A549 (cell line): ENCODE results near the gene ATP7B. TPM values are rescaled to one million over a fixed set of nuclear protein-coding genes. Genes with fewer than 3 reads are reported as not detected.
A peak's percentile ranks its signal among the peaks of the same experiment; 100 is the strongest.

ENCODE experiments used
- ATAC-seq, 2 experiments: fragments of 200-7000 bp in 1 of 2; fragments of >200 bp in 1 of 2; cut with Nextera tagmentation in 1 of 2; cut with Tn5 transposase in 1 of 2; 3 replicates each; pipeline versions ENCODE4 v1.8.0 to v1.9.1; 2018 to 2020; ENCODE audit warnings: mild to moderate bottlenecking in 1 of 2, moderate library complexity in 1 of 2
- CTCF ChIA-PET: fragments of 300-600 bp; sonication (Branson Sonifier 250); formaldehyde crosslinking; extraction: SDS; loops from one replicate; lab custom pipeline; 2021; ENCODE audit warnings: antibody characterized with exemption, inconsistent platforms; lab: Yijun Ruan, JAX
- POLR2A ChIA-PET: fragments of 350-600 bp; formaldehyde crosslinking; extraction: SDS; loops from one replicate; lab custom pipeline; 2021; ENCODE audit warnings: antibody characterized with exemption, inconsistent platforms; lab: Yijun Ruan, JAX
- DNase-seq, 2 experiments: peaks; one replicate each; pipeline versions ENCODE4 v3.0.0 to v3.0.0-alpha.2; 2011 to 2016; ENCODE audit warnings: low read depth in 1 of 2, low spot score in 1 of 2
- FAIRE-seq: peaks from 2 replicates; lab custom pipeline; 2011; peaks lifted over from hg19 to GRCh38; lab: Jason Lieb, UNC
- H3K27ac ChIP-seq, 2 experiments: fragments of >200 bp; sonication (Bioruptor Twin); formaldehyde crosslinking; 3 replicates each; pipeline ENCODE4 v1.5.1; 2016 to 2017
- H3K4me1 ChIP-seq: fragments of >200 bp; sonication (Bioruptor Twin); formaldehyde crosslinking; 3 replicates; pipeline ENCODE4 v1.6.1; 2016
- H3K4me2 ChIP-seq: fragments of >200 bp; sonication (Bioruptor Twin); formaldehyde crosslinking; 3 replicates; pipeline ENCODE4 v1.6.1; 2016
- H3K4me3 ChIP-seq: fragments of >200 bp; sonication (Bioruptor Twin); formaldehyde crosslinking; 3 replicates; pipeline ENCODE4 v1.5.1; 2016
- H3K9me3 ChIP-seq: fragments of >200 bp; sonication (Bioruptor Twin); formaldehyde crosslinking; 3 replicates; pipeline ENCODE4 v1.6.1; 2016
- ATOH8 ChIP-seq: fragments of 250-450 bp; sonication (Bioruptor Pico); IDR thresholded peaks from 2 replicates; pipeline ENCODE4 v1.5.0; 2020; ENCODE audit warnings: low read depth, mild to moderate bottlenecking, moderate library complexity
- BCL3 ChIP-seq: fragments of >200 bp; sonication (Bioruptor Twin); formaldehyde crosslinking; IDR thresholded peaks from 3 replicates; pipeline ENCODE4 v1.6.1; 2016
- BHLHE40 ChIP-seq: IDR thresholded peaks from 2 replicates; pipeline ENCODE4 v1.6.1; 2012; ENCODE audit warnings: low read depth, low read length, inconsistent platforms
- CBX2 ChIP-seq: fragments of 200-600 bp; sonication (generic); IDR thresholded peaks from 2 replicates; pipeline ENCODE4 v1.6.1; 2016; ENCODE audit warnings: low read depth, mild to moderate bottlenecking, borderline replicate concordance
- EP300 ChIP-seq, 2 experiments: fragments of >200 bp; sonication (Bioruptor Twin); formaldehyde crosslinking; IDR thresholded peaks; 2 replicates in 1 of 2; 3 replicates in 1 of 2; pipeline ENCODE4 v1.6.1; 2016 to 2017
- HMGXB4 ChIP-seq: fragments of 250-450 bp; sonication (Bioruptor Pico); IDR thresholded peaks from 2 replicates; pipeline ENCODE4 v1.5.0; 2021; ENCODE audit warnings: mild to moderate bottlenecking, moderate library complexity, borderline replicate concordance
- HOXA7 ChIP-seq: fragments of 250-450 bp; sonication (Bioruptor Pico); IDR thresholded peaks from 2 replicates; pipeline ENCODE4 v1.5.0; 2020; ENCODE audit warnings: mild to moderate bottlenecking, moderate library complexity
- HOXB13 ChIP-seq: fragments of 250-450 bp; sonication (Bioruptor Pico); IDR thresholded peaks from 2 replicates; pipeline ENCODE4 v1.5.0; 2020; ENCODE audit warnings: low read depth, mild to moderate bottlenecking, moderate library complexity
- MAFK ChIP-seq: fragments of 450-650 bp; IDR thresholded peaks from 2 replicates; pipeline ENCODE4 v1.6.1; 2014; ENCODE audit not compliant: partially characterized antibody
- MAZ ChIP-seq: fragments of 150-350 bp; IDR thresholded peaks from 2 replicates; pipeline ENCODE4 v1.6.1; 2014; ENCODE audit warnings: antibody characterized with exemption, low read depth, low read length, borderline replicate concordance
- NPAS2 ChIP-seq: fragments of 250-450 bp; sonication (Bioruptor Pico); IDR thresholded peaks from 2 replicates; pipeline ENCODE4 v1.8.0; 2022; ENCODE audit warnings: mild to moderate bottlenecking, moderate library complexity, borderline replicate concordance
- PBX3 ChIP-seq: IDR thresholded peaks from 2 replicates; pipeline ENCODE4 v1.6.1; 2012
- PHF8 ChIP-seq: fragments of 200-600 bp; sonication (generic); IDR thresholded peaks from 2 replicates; pipeline ENCODE4 v1.6.1; 2016; ENCODE audit warnings: low read depth, mild to moderate bottlenecking, antibody characterized with exemption, moderate library complexity, borderline replicate concordance
- POLR2AphosphoS2 ChIP-seq: conservative IDR thresholded peaks from 2 replicates; pipeline ENCODE4 v1.6.1; 2012; ENCODE audit warnings: low read length, improper control_type of control experiment, inconsistent platforms
- RARB ChIP-seq: fragments of 250-450 bp; sonication (Bioruptor Pico); IDR thresholded peaks from 2 replicates; pipeline ENCODE4 v1.8.0; 2021; ENCODE audit warnings: mild to moderate bottlenecking, moderate library complexity
- REST ChIP-seq: fragments of 200-600 bp; sonication (generic); IDR thresholded peaks from 2 replicates; pipeline ENCODE4 v1.6.1; 2016; ENCODE audit warnings: antibody characterized with exemption, mild to moderate bottlenecking, moderate library complexity
- ZC3H11A ChIP-seq: fragments of 450-650 bp; IDR thresholded peaks from 2 replicates; pipeline ENCODE4 v1.6.1; 2014; ENCODE audit warnings: antibody characterized with exemption, mild to moderate bottlenecking
- ZNF302 ChIP-seq: fragments of 250-450 bp; sonication (Bioruptor Pico); IDR thresholded peaks from 2 replicates; pipeline ENCODE4 v1.9.0; 2021; ENCODE audit warnings: inconsistent platforms, mild to moderate bottlenecking, moderate library complexity
- ZSCAN20 ChIP-seq: fragments of 250-450 bp; sonication (Bioruptor Pico); IDR thresholded peaks from 2 replicates; pipeline ENCODE4 v1.8.0; 2022; ENCODE audit warnings: mild to moderate bottlenecking, moderate library complexity
- WGBS: methylation state at CpG from one replicate; pipeline ENCODE4 v1.1.6; 2017; ENCODE audit errors: missing lambda C conversion rate; 5-methylcytosine and 5-hydroxymethylcytosine counted together
- polyA plus RNA-seq, 4 experiments: library from polyadenylated mRNA; depleted of rRNA in 3 of 4; stranded (reverse); fragments of >200 nt; fragmentation: RNase III in 1 of 4; extraction: RNeasy Plus Mini Kit Qiagen cat#74134 plus additional on column Dnase treatment in 1 of 4; gene quantifications; 2 replicates in 3 of 4; 3 replicates in 1 of 4; pipeline ENCODE4 v1.2.3, GENCODE V29; 2011 to 2017

ATP7B gene
- polyA plus RNA-seq, 2 of the 4 experiments (the other 2 are of a cell fraction): 2.8 to 3.9 TPM

- Histone ChIP-seq H3K4me2 (no peak overlapping the region), H3K9me3 (no peaks in the 10 kb centered on the region), H3K4me1 (no peaks in the 10 kb centered on the region), H3K4me3 (no peak overlapping the region), H3K27ac (no peak overlapping the region)
- FAIRE-seq: no peak
- no peak for ATAC-seq
- 83% methylated on average over 4 of the region's 4 CpGs for WGBS
- POLR2A ChIA-PET: no interaction called here
- CTCF ChIA-PET: interaction anchor here (1.5 kb wide), 1 partner anchor 124 kb away, joined by 5 read pairs; no protein-coding TSS in a partner anchor
- DNase-seq: peak in 1 of 2 experiments; percentile 9
- no peak for TF ChIP-seq ZC3H11A
- no peak for TF ChIP-seq PHF8
- TF ChIP-seq PBX3: no peak
- no peak for TF ChIP-seq ZNF302 (CRISPR knock-in tag)
- no peak for TF ChIP-seq BCL3
- TF ChIP-seq BHLHE40: no peak
- no peak for TF ChIP-seq ATOH8 (CRISPR knock-in tag)
- TF ChIP-seq CBX2: no peak
- TF ChIP-seq REST: no peak
- no peak for TF ChIP-seq RARB (CRISPR knock-in tag)
- TF ChIP-seq MAZ: no peak
- no peak for TF ChIP-seq NPAS2 (CRISPR knock-in tag)
- TF ChIP-seq HOXA7: no peak
Measured at GRCh38 chr13:52003541-52003940, 7.7 kb downstream of the ATP7B start.

- Histone ChIP-seq H3K9me3 (no peaks in the 10 kb centered on the region), H3K4me2 (no peak overlapping the region), H3K4me3 (no peak overlapping the region)
- POLR2A ChIA-PET: no interaction called here
- WGBS: 58% methylated on average over 4 of the region's 4 CpGs
- DNase-seq (no peak), ATAC-seq (no peak)
- CTCF ChIA-PET: interaction anchor here (1.4 to 3.0 kb wide), 3 partner anchors 124 to 199 kb away, joined by 4 to 22 read pairs (median 5); partner anchors contain the start of gene NEK5
- TF ChIP-seq ZSCAN20 (CRISPR knock-in tag) (no peak), ATOH8 (CRISPR knock-in tag) (no peak), EP300 (IDR thresholded peaks at IDR 0.05) (no peak), HMGXB4 (CRISPR knock-in tag) (no peak), HOXB13 (CRISPR knock-in tag) (no peak), POLR2AphosphoS2 (no peak), MAFK (no peak), ZNF302 (CRISPR knock-in tag) (no peak)
- TF ChIP-seq, all 56 proteins: peak for 0
- H3K27ac ChIP-seq: no peak overlapping the region
- no peak for FAIRE-seq
- no peaks in the 10 kb centered on the region for H3K4me1 ChIP-seq
Measured at GRCh38 chr13:52002361-52002760, 8.9 kb downstream of the ATP7B start.
